ENCODE data around the gene TBPL2.
"Not testable (repeated sequence)": the region's sequence is repeated elsewhere in the genome, so short reads cannot be mapped to it uniquely, and the experiment has no call there.

TBPL2 gene

DNA sequence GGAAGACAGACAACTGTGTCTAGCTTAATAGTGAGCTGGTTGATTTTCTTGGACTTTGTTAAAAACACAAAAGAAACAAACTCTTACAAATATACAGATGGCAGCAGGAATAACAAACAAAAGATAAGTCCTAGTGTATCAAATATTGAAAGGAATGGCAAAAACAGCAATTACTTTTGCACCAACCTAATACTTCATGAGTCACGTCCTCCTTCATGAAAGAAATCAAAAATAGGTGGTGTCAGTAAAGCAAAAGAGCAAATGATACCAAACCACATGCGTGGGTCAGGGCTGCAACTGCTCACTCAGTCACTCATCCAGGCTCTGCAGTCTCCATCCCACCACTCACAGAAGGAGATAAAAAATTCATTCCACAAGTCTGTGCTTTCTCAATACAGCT lies 40.6 kb downstream of the TBPL2 start:
- Histone ChIP-seq H3K36me3 (ENCODE audit: insufficient read depth, low read length) (peaks cover 4% of the 10 kb centered on the region), H3K9ac (ENCODE audit: low read depth, low read length) (no peak overlapping the region), H3K4me2 (ENCODE audit: low read length) (peak overlapping the region; percentile 41), H3K4me3 (ENCODE audit: low read length) (no peak overlapping the region), H3K9me3 (replicated peaks; ENCODE audit: low read length) (no peaks in the 10 kb centered on the region), H3K4me1 (ENCODE audit: control insufficient read depth, insufficient read depth, low read length) (peaks cover 24% of the 10 kb centered on the region), H3K27me3 (ENCODE audit: control insufficient read depth, insufficient read depth, low read length) (no peaks in the 10 kb centered on the region)

DNA sequence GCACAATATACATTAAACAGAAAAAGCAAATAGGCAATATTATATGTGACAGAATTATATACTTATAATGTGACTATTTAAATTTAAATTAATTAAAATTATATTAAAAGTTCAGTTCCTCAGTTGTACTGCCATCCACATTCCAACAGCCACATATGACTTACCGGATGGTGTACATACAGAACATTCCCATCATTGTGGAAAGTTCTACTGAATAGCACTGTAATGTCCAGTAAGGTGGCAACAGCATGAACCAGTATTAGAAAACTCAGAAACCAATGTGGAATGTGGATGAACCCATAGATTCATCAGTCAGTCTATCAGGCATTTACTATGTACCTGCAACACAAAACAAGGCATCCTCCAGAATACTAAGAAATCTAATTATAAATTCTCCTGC lies 41.2 kb downstream of the TBPL2 start:
- Histone ChIP-seq H3K9ac (ENCODE audit: low read depth, low read length) (no peak overlapping the region), H3K4me1 (ENCODE audit: control insufficient read depth, insufficient read depth, low read length) (peaks cover 24% of the 10 kb centered on the region), H3K4me3 (ENCODE audit: low read length) (peak overlapping the region; percentile 1), H3K27me3 (ENCODE audit: control insufficient read depth, insufficient read depth, low read length) (no peaks in the 10 kb centered on the region), H3K36me3 (ENCODE audit: insufficient read depth, low read length) (peaks cover 9% of the 10 kb centered on the region), H3K9me3 (replicated peaks; ENCODE audit: low read length) (no peaks in the 10 kb centered on the region), H3K4me2 (ENCODE audit: low read length) (peak overlapping the region; percentile 41)

GRCh38 chr14:55398679-55399078 lies 41.7 kb downstream of the TBPL2 start:
- H3K4me2 ChIP-seq (ENCODE audit: low read length), result peak overlapping the region; percentile 56
- H3K36me3 ChIP-seq (ENCODE audit: insufficient read depth, low read length), result peaks cover 9% of the 10 kb centered on the region
- H3K9me3 ChIP-seq (replicated peaks; ENCODE audit: low read length), result no peaks in the 10 kb centered on the region
- H3K9ac ChIP-seq (ENCODE audit: low read depth, low read length), result no peak overlapping the region
- no peaks in the 10 kb centered on the region for H3K27me3 ChIP-seq (ENCODE audit: control insufficient read depth, insufficient read depth, low read length)
- H3K4me3 ChIP-seq (ENCODE audit: low read length), result no peak overlapping the region
- H3K4me1 ChIP-seq (ENCODE audit: control insufficient read depth, insufficient read depth, low read length), result peaks cover 24% of the 10 kb centered on the region

DNA sequence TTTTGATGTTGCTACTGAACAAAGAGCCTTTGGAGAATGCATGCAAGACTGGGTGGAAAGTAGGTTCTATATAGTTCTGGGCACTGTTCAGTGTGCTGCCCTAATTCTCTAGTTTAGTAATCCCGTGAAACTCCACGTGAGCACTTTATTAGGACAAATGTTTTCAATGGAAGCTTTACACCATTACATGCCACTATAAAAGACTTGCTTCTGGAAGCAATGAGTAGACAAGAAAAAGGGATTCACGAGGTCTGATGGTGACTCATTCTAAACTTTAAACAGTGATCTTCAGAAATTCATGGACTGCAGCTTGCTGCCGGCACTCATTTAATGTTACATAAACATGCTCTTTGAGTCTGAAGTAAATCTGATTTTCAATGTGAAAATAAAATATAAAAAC lies 51.1 kb downstream of the TBPL2 start:
- Histone ChIP-seq H3K27me3 (ENCODE audit: control insufficient read depth, insufficient read depth, low read length) (no peaks in the 10 kb centered on the region), H3K4me2 (ENCODE audit: low read length) (peak overlapping the region; percentile 23), H3K36me3 (ENCODE audit: insufficient read depth, low read length) (peaks cover 1% of the 10 kb centered on the region), H3K9me3 (replicated peaks; ENCODE audit: low read length) (no peaks in the 10 kb centered on the region), H3K9ac (ENCODE audit: low read depth, low read length) (no peak overlapping the region), H3K4me3 (ENCODE audit: low read length) (no peak overlapping the region), H3K4me1 (ENCODE audit: control insufficient read depth, insufficient read depth, low read length) (peaks cover 21% of the 10 kb centered on the region)

DNA sequence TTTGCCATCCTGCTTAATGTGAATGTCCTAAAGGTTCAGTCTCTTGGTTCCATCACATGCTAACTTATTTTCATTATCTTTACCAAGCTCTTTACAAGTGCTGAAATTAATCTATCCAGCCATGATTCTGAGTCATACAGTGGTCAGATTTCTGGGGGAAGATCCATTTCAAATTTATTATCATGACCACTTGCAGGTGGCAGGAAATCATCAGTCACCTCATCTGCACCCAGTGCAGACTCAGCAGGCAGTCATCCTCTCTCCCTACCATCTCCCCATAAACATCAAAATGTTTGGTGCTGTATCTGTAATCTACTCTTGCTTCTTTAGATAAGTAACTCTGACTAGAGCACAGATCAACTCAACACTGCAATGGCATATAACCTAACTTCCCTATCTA lies 52.3 kb downstream of the TBPL2 start:
- Histone ChIP-seq H3K4me3 (ENCODE audit: low read length) (peak overlapping the region; percentile 11), H3K9me3 (replicated peaks; ENCODE audit: low read length) (no peaks in the 10 kb centered on the region), H3K4me1 (ENCODE audit: control insufficient read depth, insufficient read depth, low read length) (peaks cover 28% of the 10 kb centered on the region), H3K4me2 (ENCODE audit: low read length) (peak overlapping the region; percentile 37), H3K36me3 (ENCODE audit: insufficient read depth, low read length) (no peaks in the 10 kb centered on the region), H3K9ac (ENCODE audit: low read depth, low read length) (peak overlapping the region; percentile 14), H3K27me3 (ENCODE audit: control insufficient read depth, insufficient read depth, low read length) (no peaks in the 10 kb centered on the region)

DNA sequence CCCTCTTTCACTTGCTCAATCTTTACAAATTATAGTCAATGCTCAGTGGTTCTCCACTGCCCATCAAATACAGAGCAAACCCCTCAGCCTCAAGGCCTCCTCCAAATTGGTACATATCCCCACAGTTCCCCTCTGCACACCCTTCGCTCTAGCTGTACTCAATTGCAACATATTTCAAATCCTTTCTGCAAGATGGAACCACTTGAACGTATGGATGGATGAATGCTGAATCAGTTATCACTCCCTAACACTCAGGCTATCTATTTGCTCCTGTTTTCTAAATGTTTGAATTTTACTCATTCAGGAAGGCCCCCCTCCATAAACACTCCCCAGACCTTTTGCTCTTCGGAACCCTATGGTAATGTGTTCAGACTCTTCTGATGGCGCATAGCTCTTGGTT lies 53.3 kb downstream of the TBPL2 start:
- Histone ChIP-seq H3K4me2 (ENCODE audit: low read length) (no peak overlapping the region), H3K36me3 (ENCODE audit: insufficient read depth, low read length) (no peaks in the 10 kb centered on the region), H3K4me3 (ENCODE audit: low read length) (no peak overlapping the region), H3K9me3 (replicated peaks; ENCODE audit: low read length) (no peaks in the 10 kb centered on the region), H3K4me1 (ENCODE audit: control insufficient read depth, insufficient read depth, low read length) (peaks cover 36% of the 10 kb centered on the region), H3K27me3 (ENCODE audit: control insufficient read depth, insufficient read depth, low read length) (no peaks in the 10 kb centered on the region), H3K9ac (ENCODE audit: low read depth, low read length) (no peak overlapping the region)

DNA sequence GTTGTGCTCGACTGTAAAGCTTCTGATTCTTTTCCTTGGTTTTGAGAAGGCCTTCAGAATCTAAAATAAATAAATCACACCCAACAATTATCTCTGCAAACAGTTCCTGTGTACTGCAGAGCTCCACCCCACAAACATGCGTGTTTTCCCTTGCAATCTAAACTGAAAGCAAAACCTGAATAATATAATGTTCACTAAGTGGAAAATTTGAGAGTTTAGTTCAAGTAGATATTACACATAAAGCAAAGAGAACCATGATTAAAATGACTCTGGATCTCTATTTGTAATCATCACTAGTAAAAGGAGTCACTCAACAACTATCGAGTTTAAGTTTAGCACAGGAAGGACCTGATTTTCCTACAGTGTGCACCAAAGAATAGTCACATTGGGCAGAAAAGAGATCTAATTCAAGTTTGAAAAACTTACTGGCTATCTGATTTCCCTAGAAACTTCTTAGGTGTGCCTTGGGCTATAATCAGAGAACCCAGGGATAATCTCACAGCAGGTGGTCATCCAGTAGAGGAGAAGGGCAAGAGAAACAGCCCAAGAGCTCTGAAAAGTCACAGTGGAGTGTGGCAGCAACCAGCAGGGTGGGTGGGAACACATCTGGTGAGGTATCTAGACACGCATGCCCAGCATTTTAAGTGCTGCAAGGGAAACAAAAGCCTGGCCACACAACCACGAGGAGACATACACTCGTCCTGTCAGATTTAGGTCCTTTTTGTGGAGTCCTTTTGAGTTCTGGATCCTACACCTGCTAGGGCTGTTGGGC lies 54.2 kb downstream of the TBPL2 start:
- Histone ChIP-seq H3K9ac (ENCODE audit: low read depth, low read length) (no peak overlapping the region), H3K27me3 (ENCODE audit: control insufficient read depth, insufficient read depth, low read length) (no peaks in the 10 kb centered on the region), H3K9me3 (replicated peaks; ENCODE audit: low read length) (no peaks in the 10 kb centered on the region), H3K36me3 (ENCODE audit: insufficient read depth, low read length) (peaks cover 8% of the 10 kb centered on the region), H3K4me1 (ENCODE audit: control insufficient read depth, insufficient read depth, low read length) (peaks cover 36% of the 10 kb centered on the region), H3K4me3 (ENCODE audit: low read length) (no peak overlapping the region), H3K4me2 (ENCODE audit: low read length) (no peak overlapping the region)

DNA sequence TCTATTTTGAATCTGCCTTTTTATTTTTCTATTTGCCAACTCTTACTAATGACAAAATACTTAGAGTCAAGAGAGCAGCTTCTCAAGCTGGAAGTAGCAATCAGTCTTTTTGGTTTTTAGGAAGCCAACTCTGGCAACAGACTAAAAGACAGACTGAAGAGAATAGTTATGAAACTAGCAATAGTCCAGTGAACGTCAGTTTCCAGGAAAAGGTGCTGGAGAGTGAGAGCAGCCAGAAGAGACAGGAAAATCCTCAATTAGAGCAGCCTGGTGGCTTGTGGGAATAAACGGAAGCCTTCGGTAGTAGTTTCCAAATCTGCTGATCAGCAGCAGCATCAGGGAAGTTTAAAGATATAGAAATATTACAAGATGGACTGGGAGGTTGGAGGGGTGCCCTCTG lies 55.9 kb downstream of the TBPL2 start:
- no peaks in the 10 kb centered on the region for H3K27me3 ChIP-seq (ENCODE audit: control insufficient read depth, insufficient read depth, low read length)
- H3K4me2 ChIP-seq (ENCODE audit: low read length), result no peak overlapping the region
- no peaks in the 10 kb centered on the region for H3K9me3 ChIP-seq (replicated peaks; ENCODE audit: low read length)
- peaks cover 22% of the 10 kb centered on the region for H3K36me3 ChIP-seq (ENCODE audit: insufficient read depth, low read length)
- H3K9ac ChIP-seq (ENCODE audit: low read depth, low read length), result no peak overlapping the region
- no peak overlapping the region for H3K4me3 ChIP-seq (ENCODE audit: low read length)
- H3K4me1 ChIP-seq (ENCODE audit: control insufficient read depth, insufficient read depth, low read length), result peaks cover 32% of the 10 kb centered on the region

GRCh38 chr14:55383541-55384140 lies 56.8 kb downstream of the TBPL2 start:
- H3K9me3 ChIP-seq (replicated peaks; ENCODE audit: low read length), result no peaks in the 10 kb centered on the region
- H3K4me3 ChIP-seq (ENCODE audit: low read length), result no peak overlapping the region
- H3K9ac ChIP-seq (ENCODE audit: low read depth, low read length), result no peak overlapping the region
- H3K4me2 ChIP-seq (ENCODE audit: low read length), result peak overlapping the region; percentile 17
- peaks cover 24% of the 10 kb centered on the region for H3K4me1 ChIP-seq (ENCODE audit: control insufficient read depth, insufficient read depth, low read length)
- H3K36me3 ChIP-seq (ENCODE audit: insufficient read depth, low read length), result peaks cover 22% of the 10 kb centered on the region
- no peaks in the 10 kb centered on the region for H3K27me3 ChIP-seq (ENCODE audit: control insufficient read depth, insufficient read depth, low read length)

DNA sequence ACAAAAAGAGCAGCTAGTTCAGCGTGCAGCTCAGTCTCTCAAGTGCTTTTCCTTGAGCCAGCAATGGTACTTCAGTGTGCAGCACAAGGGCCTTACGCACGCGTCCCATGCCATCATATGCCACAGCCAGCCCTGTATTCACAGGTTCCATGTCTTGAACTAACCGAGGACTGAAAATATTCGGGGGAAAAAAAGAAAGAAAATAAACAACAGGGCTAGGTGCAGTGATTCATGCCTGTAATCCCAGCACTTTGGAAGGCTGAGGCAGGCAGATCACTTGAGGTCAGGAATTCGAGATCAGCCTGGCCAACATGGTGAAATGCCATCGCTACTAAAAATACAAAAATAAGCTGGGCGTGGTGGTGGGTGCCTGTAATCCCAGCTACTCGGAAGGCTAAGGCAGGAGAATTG lies 57.4 kb downstream of the TBPL2 start:
- not testable (repeated sequence) for H3K9me3 ChIP-seq (replicated peaks; ENCODE audit: low read length); H3K27me3 ChIP-seq (ENCODE audit: control insufficient read depth, insufficient read depth, low read length); H3K4me3 ChIP-seq (ENCODE audit: low read length); H3K9ac ChIP-seq (ENCODE audit: low read depth, low read length)
- H3K36me3 ChIP-seq (ENCODE audit: insufficient read depth, low read length), result peaks cover 22% of the 10 kb centered on the region
- H3K4me2 ChIP-seq (ENCODE audit: low read length), result peak overlapping the region; percentile 45
- H3K4me1 ChIP-seq (ENCODE audit: control insufficient read depth, insufficient read depth, low read length), result peaks cover 19% of the 10 kb centered on the region

GRCh38 chr14:55382483-55382882 lies 57.9 kb downstream of the TBPL2 start:
- Histone ChIP-seq H3K36me3 (ENCODE audit: insufficient read depth, low read length) (peaks cover 24% of the 10 kb centered on the region), H3K9ac (ENCODE audit: low read depth, low read length) (no peak overlapping the region), H3K9me3 (replicated peaks; ENCODE audit: low read length) (no peaks in the 10 kb centered on the region), H3K27me3 (ENCODE audit: control insufficient read depth, insufficient read depth, low read length) (no peaks in the 10 kb centered on the region), H3K4me2 (ENCODE audit: low read length) (no peak overlapping the region), H3K4me1 (ENCODE audit: control insufficient read depth, insufficient read depth, low read length) (peaks cover 16% of the 10 kb centered on the region), H3K4me3 (ENCODE audit: low read length) (no peak overlapping the region)

DNA sequence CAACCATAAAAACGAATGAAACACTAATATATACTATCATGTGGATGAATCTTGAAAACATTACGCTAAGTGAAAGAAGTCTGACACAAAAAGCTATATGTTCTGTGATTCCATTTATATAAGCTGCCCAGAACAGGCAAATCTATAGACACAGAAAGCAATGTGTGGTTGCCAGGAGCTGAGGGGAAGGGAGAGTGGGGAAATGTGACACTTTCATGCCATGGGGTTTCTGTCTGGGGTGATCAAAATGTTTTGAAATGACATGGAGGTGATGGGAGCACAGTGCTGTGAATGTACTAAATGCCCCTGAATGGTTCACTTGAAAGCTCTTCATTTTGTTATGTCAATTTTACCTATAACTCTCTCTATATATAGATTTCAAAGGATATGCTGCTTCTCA lies 58.9 kb downstream of the TBPL2 start:
- Histone ChIP-seq H3K36me3 (ENCODE audit: insufficient read depth, low read length) (peaks cover 31% of the 10 kb centered on the region), H3K27me3 (ENCODE audit: control insufficient read depth, insufficient read depth, low read length) (no peaks in the 10 kb centered on the region), H3K4me3 (ENCODE audit: low read length) (no peak overlapping the region), H3K4me1 (ENCODE audit: control insufficient read depth, insufficient read depth, low read length) (peaks cover 16% of the 10 kb centered on the region), H3K9ac (ENCODE audit: low read depth, low read length) (no peak overlapping the region), H3K9me3 (replicated peaks; ENCODE audit: low read length) (no peaks in the 10 kb centered on the region), H3K4me2 (ENCODE audit: low read length) (no peak overlapping the region)
